ENCODE data around the gene LSS.

- TF ChIP-seq EZH2 (optimal IDR thresholded peaks at IDR 0.05; ENCODE audit: low read depth, low read length) = no peak
- TF ChIP-seq, protein P1, sequence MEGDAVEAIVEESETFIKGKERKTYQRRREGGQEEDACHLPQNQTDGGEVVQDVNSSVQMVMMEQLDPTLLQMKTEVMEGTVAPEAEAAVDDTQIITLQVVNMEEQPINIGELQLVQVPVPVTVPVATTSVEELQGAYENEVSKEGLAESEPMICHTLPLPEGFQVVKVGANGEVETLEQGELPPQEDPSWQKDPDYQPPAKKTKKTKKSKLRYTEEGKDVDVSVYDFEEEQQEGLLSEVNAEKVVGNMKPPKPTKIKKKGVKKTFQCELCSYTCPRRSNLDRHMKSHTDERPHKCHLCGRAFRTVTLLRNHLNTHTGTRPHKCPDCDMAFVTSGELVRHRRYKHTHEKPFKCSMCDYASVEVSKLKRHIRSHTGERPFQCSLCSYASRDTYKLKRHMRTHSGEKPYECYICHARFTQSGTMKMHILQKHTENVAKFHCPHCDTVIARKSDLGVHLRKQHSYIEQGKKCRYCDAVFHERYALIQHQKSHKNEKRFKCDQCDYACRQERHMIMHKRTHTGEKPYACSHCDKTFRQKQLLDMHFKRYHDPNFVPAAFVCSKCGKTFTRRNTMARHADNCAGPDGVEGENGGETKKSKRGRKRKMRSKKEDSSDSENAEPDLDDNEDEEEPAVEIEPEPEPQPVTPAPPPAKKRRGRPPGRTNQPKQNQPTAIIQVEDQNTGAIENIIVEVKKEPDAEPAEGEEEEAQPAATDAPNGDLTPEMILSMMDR (IDR thresholded peaks at IDR 0.05; ENCODE audit: low read length) = no peak
Measured at GRCh38 chr21:46152927-46153246, 75.7 kb downstream of the LSS start.

All from MM.1S (cell line).